ENCODE results near the gene HLA-DQB1. TPM values are rescaled to one million over a fixed set of nuclear protein-coding genes. Genes with fewer than 3 reads are reported as not detected.
"Not testable (repeated sequence)": the region's sequence is repeated elsewhere in the genome, so short reads cannot be mapped to it uniquely, and the experiment has no call there.

HLA-DQB1 gene
- polyA plus RNA-seq, 1 donor = 9.4 TPM

DNA sequence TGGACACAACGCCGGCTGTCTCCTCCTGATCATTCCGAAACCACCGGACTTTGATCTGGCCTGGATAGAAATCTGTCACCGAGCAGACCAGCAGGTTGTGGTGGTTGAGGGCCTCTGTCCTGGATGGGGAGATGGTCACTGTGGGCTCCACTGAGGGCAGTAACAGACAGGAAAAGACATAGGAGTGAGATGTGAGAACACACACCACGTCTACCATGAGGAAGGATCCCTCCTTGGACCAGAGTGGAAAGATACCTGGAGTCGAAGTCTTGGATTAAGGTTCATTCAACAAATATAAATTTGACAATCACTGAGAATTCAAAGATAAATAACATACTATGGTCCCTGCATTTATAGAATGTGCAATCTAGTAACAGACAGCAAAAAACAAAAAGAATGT lies 4.4 kb downstream of the HLA-DQB1 start:
- DNase-seq = no peak

DNA sequence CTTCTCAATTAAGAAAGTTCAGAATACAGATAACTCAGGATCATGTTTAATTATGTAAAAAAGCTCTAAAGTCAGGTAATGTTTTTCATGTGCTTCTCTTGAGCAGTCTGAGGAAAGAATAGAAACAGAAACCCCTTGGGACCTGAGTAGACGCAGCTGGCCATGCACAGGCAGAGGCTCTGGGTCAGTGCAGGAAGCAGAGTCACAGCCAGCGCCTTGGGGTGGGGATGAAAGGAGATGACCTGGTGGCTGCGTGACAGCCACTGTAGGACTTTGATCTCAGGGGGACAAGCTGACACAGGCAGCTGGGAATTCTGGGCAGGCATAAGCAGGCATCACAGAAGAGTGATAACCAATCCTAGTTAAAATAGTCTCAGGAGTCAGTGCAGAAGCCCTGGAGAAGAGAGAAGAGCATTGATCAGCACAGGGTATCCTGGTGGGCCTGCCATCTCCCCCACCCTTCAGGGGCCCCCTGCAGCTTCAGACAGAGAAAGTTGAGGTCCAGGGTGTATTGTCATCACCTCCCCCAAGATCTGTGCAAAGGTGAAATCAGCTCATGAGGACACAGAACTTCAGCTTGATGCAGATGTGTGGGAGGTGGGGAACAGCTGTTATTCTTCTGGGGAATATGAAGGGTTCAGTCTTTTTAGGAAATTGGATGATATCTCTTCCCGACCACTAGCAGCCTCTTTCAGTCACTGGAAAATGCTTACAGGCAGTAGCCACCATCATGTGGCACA lies 6.4 kb downstream of the HLA-DQB1 start:
- DNase-seq = no peak

DNA sequence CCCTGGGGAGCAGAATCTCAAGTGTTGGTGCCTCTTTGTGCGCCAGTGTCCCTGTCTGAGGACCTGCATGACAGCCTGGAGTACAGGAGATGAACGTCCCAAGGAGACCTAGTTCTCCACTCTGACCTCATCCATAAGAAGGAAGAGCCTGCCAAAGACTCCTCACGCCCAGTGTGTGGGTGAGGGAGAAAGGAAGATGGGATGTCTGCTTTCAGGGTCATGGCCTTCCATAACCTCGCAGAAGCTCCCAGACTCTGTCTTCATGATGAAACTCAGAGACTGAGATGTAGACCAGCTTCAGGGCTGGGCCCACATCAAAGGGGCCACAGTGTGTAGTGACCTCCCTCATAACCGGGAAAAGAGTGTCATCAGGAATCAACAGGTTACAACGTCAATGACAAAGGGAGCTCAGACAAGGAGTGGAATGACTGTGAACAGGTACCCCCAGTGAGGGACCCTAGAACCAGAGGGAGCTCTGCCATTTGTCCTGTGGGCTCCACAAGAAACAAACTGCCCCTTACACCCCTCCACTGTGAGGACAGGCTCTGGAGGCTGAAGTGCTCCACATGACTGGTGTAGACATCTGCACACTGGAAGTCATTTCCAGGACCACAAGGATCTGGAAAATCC lies 8.1 kb downstream of the HLA-DQB1 start:
- DNase-seq = no peak

DNA sequence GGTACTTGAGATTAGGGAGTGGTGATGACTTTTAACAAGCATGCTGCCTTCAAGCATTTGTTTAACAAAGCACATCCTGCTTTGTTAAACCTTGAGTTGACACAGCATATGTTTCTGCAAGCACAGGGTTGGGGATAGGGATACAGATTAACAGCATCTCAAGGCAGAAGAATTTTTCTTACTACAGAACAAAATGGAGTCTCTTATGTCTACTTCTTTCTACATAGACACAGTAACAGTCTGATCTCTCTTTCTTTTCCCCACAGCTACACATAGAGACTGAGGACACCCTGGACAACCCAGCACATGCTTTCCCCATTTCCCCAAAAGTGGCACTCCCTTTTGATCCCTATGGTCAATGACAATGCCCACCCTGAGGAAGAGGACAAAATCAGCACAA lies 8.6 kb downstream of the HLA-DQB1 start:
- DNase-seq = not testable (repeated sequence)

DNA sequence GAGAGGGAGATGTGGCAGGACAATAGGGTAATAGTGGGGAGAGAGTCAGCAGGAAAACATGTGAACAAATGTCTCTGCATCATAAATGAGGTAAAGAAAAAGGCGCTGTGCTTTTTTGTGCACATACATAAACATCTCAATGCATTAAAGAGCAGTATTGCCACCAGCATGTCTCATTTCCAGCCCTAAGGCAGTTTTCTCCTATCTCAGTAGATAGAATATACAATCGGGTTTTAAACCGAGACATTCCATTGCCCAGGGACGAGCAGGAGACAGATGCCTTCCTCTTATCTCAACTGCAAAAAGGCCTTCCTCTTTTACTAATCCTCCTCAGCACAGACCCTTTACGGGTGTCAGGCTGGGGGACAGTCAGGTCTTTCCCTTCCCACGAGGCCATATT lies 9.1 kb downstream of the HLA-DQB1 start:
- DNase-seq = not testable (repeated sequence)

DNA sequence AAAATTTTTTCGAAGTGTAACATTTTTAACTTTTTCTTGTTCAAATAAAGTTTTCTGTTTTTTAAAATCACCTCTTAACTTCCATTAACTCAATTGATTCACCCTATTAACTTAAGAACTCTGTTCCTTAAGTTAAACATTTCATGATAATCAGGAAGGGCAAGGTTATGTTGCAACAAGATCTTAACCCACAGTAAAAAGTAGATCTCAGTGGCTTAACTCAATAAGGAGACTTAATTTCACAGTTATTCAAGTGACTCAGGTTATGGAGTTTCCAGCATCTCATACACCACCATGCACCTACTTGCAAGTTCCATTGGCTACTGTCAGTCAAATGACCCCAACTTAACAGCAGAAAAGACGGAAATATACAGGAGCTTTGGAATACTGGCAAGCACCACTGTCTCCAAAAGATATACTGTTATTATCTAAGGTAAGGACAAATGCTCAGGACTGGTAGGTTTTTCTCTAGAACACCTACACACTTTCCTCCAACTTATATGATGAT lies 11.2 kb downstream of the HLA-DQB1 start:
- no peak for DNase-seq

DNA sequence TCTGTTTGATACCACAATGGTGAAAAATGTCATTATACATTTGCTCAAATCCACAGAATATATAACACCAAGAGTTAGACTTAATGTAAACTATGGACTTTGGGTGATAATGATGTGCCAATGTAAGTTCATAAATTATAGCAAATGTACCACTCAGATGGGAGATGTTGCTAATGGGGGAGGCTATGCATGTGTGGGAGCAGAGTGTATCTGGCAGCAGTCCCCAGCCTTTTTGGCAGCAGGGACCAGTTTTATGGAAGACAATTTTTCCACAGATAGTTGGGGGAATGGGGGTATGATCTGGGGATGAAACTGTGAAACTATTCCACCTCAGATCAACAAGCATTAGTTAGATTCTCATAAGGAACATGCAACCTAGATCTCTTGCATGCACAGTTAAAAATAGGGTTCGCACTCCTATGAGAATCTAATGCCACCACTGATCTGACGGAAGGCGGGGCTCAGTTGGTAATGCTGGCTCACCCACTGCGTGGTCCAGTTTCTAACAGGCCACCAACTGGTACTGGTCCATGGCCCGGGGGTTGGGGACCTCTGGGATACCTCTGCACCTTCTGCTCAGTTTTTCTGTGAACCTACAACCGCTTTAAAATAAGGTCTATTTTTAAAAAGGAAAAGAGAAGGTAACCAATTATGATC lies 21.3 kb downstream of the HLA-DQB1 start:
- no peak for DNase-seq

- DNase-seq = no peak
These were observed 22.6 kb downstream of the HLA-DQB1 start for GRCh38 chr6:32643904-32644303.

- DNase-seq = no peak
These were observed 23.7 kb downstream of the HLA-DQB1 start for GRCh38 chr6:32642720-32643106.

DNA sequence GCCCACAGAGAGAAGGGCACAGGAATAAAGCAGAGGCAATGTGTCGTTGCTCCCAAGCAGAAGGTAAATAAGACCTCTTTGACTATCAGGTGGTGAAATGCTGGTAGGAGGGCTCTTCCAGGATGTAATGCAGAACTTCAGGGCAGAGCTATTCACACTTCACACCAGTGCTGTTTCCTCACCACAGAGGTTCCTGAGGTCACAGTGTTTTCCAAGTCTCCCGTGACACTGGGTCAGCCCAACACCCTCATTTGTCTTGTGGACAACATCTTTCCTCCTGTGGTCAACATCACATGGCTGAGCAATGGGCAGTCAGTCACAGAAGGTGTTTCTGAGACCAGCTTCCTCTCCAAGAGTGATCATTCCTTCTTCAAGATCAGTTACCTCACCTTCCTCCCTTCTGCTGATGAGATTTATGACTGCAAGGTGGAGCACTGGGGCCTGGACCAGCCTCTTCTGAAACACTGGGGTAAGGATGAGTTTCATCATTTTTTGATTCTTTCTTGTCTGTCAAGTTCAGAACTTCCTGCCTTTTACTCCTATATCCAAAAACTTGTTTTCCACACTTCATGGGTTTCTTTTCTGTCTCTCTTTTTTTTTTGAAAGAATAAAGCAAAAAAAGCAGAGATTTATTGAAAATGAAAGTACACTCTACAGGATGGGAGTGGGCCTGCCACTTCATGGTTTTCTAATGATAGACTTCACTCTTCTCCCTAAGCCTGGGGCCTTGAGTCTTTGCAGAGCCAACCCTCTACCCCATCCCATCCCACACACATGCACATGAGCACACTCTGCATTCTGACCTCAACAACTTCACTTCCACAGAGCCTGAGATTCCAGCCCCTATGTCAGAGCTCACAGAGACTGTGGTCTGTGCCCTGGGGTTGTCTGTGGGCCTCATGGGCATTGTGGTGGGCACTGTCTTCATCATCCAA lies 24.4 kb downstream of the HLA-DQB1 start:
- DNase-seq = not testable (repeated sequence)

GRCh38 chr6:32641122-32641521 lies 25.3 kb downstream of the HLA-DQB1 start:
- no peak for DNase-seq

- no peak for DNase-seq
These were observed 26.7 kb downstream of the HLA-DQB1 start for GRCh38 chr6:32639440-32640394.

GRCh38 chr6:32638532-32639219 lies 27.8 kb downstream of the HLA-DQB1 start:
- no peak for DNase-seq

DNA sequence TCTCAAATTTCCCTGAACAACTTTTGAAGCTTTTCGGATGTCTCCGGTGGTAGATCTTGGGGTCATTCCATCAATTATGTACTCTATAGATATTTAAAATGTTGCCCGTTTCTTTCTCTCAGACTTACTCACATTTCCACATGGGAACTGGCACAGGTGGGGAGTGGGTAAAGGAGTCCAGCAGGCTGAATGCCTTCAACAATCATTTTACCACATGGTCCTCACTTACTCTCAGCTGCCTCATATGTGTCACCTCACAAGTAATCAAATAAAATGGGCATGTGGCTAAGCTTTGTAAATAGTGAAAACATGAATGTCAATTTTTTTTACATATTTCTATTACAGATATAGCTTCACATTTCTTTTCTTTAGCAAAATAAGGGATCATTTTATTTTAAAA lies 28.6 kb downstream of the HLA-DQB1 start:
- no peak for DNase-seq

DNA sequence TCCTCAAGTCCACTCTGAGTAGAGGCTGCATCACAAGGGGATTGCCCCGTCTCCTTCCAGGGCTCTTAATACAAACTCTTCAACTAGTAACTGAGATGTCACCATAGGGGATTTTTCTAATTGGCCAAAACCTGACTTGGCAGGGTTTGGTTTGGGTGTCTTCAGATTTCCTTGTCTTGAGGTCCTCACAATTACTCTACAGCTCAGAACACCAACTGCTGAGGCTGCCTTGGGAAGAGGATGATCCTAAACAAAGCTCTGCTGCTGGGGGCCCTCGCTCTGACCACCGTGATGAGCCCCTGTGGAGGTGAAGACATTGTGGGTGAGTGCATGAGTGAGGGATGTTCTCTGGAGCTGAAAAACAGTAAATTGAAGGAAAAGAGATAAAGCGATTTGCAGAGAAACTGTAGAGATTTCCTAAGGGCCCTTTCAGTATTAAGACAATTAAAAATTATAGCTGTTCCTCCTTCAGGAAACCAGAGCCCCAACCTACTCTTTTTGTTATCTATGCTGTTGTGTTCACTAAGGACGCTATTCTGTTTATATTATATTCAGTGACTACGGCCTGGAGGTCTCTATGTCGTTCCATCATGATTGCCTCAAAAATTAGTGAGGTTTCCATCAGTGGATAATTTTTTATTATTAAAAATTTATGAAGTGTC lies 29.1 kb downstream of the HLA-DQB1 start, which contains the start of gene HLA-DQA1:
Gene HLA-DQA1 (plus strand): TSS at position 188 of the 662 bp plus-strand sequence. CDS start 53 bp downstream, at position 241.
- no peak for DNase-seq

- no peak for DNase-seq
These were observed 30.8 kb downstream of the HLA-DQB1 start for GRCh38 chr6:32635526-32636123.

DNA sequence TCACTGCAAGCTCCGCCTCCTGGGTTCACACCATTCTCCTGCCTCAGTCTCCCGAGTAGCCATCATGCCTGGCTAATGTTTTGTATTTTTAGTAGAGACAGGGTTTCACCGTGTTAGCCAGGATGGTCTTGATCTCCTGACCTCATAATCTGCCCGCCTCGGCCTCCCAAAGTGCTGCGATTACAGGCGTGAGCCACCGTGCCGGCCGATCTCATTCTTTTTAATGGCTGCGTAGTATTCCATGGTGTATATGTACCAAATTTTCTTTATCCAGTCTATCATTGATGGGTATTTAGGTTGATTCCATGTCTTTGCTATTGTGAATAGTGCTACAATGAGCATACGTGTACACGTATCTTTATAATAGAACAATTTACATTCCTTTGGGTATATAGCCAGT lies 36.7 kb downstream of the HLA-DQB1 start:
- DNase-seq = not testable (repeated sequence)

DNA sequence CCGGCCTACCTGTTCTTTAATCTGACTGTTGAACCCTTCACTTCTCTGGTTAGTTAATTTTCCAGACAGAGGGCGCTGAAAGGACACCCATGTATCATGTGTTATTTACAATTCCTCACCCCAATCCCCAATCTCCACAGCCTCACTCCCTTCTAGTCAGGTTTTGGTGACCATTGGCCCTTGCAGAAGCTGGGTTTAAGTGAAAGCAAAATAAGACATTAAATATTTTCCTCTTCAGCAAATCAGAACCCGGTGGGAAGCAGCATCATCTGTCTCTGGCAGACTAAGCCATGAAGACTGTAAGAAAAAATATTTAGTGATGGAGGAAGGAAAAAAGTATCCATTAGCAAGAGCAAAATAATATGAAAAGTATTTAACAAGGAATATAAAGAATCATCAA lies 38.6 kb downstream of the HLA-DQB1 start:
- no peak for DNase-seq

GRCh38 chr6:32627249-32627648 lies 39.2 kb downstream of the HLA-DQB1 start:
- DNase-seq = no peak

All from hindlimb muscle (tissue), 1 donor.